22Rv1 (cell line): ENCODE results near the gene DUSP22.

Experiments used
- CTCF ChIP-seq: fragments of 450-650 bp; IDR thresholded peaks from 2 replicates; pipeline ENCODE4 v1.5.1; 2017; ENCODE audit warnings: mild to moderate bottlenecking
- ZFX ChIP-seq: fragments of 450-650 bp; IDR thresholded peaks from 2 replicates; pipeline ENCODE4 v1.6.1; 2017; ENCODE audit warnings: antibody characterized with exemption, borderline replicate concordance

GRCh38 chr6:369559-370431 lies 77.5 kb downstream of the DUSP22 start:
- TF ChIP-seq CTCF (no peak), ZFX (no peak)
